ENCODE results near the gene BEAN1. TPM values are rescaled to one million over a fixed set of nuclear protein-coding genes. Genes with fewer than 3 reads are reported as not detected.

The BEAN1 gene
- total RNA-seq, 1 experiment from 2014 or later = 1.1 TPM

DNA sequence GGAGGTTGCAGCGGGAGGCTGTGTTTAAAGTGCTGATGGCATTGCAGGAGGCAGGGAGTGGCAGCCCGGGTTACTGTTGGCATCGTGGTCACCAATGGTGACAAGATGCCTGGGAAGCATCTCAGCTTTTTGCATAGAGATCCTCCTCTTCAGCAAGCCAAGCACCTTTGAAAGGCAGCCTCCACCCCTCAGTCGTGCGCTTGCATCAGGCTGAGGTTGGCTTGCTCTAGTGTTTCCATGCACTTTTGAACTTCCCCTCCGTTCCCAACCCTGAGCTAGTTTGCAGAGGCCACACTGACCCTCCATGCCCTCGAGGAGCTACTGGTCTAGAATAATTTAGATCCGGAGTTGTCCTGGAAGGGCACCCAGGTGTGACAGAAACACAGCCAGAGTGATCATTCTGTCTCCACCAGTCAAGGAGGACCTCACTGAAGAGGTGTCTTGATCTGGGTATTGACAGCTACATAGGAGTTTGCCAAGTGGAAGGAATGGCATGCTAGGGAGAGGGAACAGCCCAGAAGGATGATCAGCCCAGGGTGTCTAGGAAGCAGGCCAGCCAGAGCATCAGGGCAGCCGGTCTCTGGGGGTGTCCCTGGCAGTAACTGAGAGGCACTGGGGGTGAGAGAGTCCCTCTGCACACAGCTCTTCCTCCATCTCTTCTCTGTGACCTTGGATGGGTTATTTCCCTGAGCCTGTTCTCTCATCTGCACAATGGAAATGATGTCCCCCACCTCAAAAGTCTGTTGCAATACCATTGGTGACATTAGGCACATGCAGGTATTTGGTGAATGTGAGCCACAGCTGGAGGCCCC lies 7.7 kb downstream of the BEAN1 start:
- intact Hi-C loops (cut with micrococcal nuclease) = no loop called here
- BruUV-seq (replicated peaks) = no TSS peak
- Mint-ChIP-seq H3K4me3 (ENCODE audit: unreplicated experiment) (no peak overlapping the region), H3K27me3 (ENCODE audit: insufficient read depth, unreplicated experiment) (no peaks in the 10 kb centered on the region), H3K36me3 (ENCODE audit: insufficient read depth, unreplicated experiment) (no peaks in the 10 kb centered on the region), H3K27ac (ENCODE audit: low read depth, unreplicated experiment) (no peak overlapping the region), H3K9me3 (ENCODE audit: unreplicated experiment) (no peaks in the 10 kb centered on the region), H3K4me1 (ENCODE audit: insufficient read depth, unreplicated experiment) (no peaks in the 10 kb centered on the region)
- POLR2A ChIA-PET = interaction anchor here (0.7 kb wide), 1 partner anchor 10 kb away, joined by 3 read pairs; no protein-coding TSS in a partner anchor
- DNase-seq (ENCODE audit: unreplicated experiment) = no peak
- CTCF ChIA-PET = interaction anchor here (0.7 to 1.4 kb wide), 3 partner anchors 9 to 396 kb away, joined by 3 to 4 read pairs (median 4); partner anchors contain the start of gene NAE1
- TF ChIP-seq, protein P1, sequence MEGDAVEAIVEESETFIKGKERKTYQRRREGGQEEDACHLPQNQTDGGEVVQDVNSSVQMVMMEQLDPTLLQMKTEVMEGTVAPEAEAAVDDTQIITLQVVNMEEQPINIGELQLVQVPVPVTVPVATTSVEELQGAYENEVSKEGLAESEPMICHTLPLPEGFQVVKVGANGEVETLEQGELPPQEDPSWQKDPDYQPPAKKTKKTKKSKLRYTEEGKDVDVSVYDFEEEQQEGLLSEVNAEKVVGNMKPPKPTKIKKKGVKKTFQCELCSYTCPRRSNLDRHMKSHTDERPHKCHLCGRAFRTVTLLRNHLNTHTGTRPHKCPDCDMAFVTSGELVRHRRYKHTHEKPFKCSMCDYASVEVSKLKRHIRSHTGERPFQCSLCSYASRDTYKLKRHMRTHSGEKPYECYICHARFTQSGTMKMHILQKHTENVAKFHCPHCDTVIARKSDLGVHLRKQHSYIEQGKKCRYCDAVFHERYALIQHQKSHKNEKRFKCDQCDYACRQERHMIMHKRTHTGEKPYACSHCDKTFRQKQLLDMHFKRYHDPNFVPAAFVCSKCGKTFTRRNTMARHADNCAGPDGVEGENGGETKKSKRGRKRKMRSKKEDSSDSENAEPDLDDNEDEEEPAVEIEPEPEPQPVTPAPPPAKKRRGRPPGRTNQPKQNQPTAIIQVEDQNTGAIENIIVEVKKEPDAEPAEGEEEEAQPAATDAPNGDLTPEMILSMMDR (IDR thresholded peaks at IDR 0.05; ENCODE audit: unreplicated experiment) = no peak

GRCh38 chr16:66435896-66436295 lies 8.8 kb downstream of the BEAN1 start:
- peaks cover 6% of the 10 kb centered on the region for H3K4me1 Mint-ChIP-seq (ENCODE audit: insufficient read depth, unreplicated experiment)
- H3K27me3 Mint-ChIP-seq (ENCODE audit: insufficient read depth, unreplicated experiment) = no peaks in the 10 kb centered on the region
- no TSS peak for BruUV-seq (replicated peaks)
- DNase-seq (ENCODE audit: unreplicated experiment) = no peak
- H3K27ac Mint-ChIP-seq (ENCODE audit: low read depth, unreplicated experiment) = no peak overlapping the region
- ChIA-PET POLR2A (interaction anchor here (0.7 kb wide), 1 partner anchor 11 kb away, joined by 3 read pairs; no protein-coding TSS in a partner anchor), CTCF (no interaction called here)
- H3K4me3 Mint-ChIP-seq (ENCODE audit: unreplicated experiment) = no peak overlapping the region
- intact Hi-C loops (cut with micrococcal nuclease) = no loop called here
- TF ChIP-seq, protein P1 (IDR thresholded peaks at IDR 0.05; ENCODE audit: unreplicated experiment) = no peak
- H3K36me3 Mint-ChIP-seq (ENCODE audit: insufficient read depth, unreplicated experiment) = no peaks in the 10 kb centered on the region
- no peaks in the 10 kb centered on the region for H3K9me3 Mint-ChIP-seq (ENCODE audit: unreplicated experiment)

DNA sequence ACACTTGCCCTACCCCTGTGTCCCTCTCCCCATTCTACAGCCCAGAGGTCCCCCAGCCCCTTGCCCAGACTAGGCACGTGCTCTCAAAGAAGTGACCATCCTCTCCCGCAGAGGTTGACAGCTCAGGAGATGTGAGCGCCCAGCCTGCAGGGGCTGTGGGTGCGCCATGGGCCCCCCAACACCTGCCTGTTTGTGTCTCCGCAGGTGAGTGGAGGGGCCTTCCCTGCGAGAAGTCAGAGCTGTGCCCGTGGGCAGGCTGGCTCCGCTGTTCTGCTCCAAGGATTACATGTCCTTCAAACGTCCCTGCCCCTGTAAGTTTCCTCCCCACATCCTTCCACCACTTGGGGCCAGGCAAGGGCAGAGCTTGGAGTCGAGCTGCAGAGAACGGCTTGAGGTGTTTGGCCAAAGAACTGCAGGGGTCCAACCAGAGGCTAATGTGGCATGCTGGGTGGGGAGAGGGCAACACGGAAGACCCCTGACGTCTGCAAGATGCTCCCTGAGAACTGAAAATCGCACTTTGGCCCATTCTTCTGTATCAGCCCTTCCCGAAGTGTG lies 10.4 kb downstream of the BEAN1 start:
- H3K36me3 Mint-ChIP-seq (ENCODE audit: insufficient read depth, unreplicated experiment) = no peaks in the 10 kb centered on the region
- intact Hi-C loops (cut with micrococcal nuclease) = no loop called here
- DNase-seq (ENCODE audit: unreplicated experiment) = no peak
- no peak overlapping the region for H3K4me3 Mint-ChIP-seq (ENCODE audit: unreplicated experiment)
- peaks cover 6% of the 10 kb centered on the region for H3K4me1 Mint-ChIP-seq (ENCODE audit: insufficient read depth, unreplicated experiment)
- no peaks in the 10 kb centered on the region for H3K27me3 Mint-ChIP-seq (ENCODE audit: insufficient read depth, unreplicated experiment)
- H3K27ac Mint-ChIP-seq (ENCODE audit: low read depth, unreplicated experiment) = no peak overlapping the region
- CTCF ChIA-PET = interaction anchor here (0.6 kb wide), 1 partner anchor 690 kb away, joined by 3 read pairs; no protein-coding TSS in a partner anchor
- TF ChIP-seq, protein P1 (IDR thresholded peaks at IDR 0.05; ENCODE audit: unreplicated experiment) = no peak
- no peaks in the 10 kb centered on the region for H3K9me3 Mint-ChIP-seq (ENCODE audit: unreplicated experiment)
- no TSS peak for BruUV-seq (replicated peaks)
- POLR2A ChIA-PET = no interaction called here

GRCh38 chr16:66438536-66438935 lies 11.4 kb downstream of the BEAN1 start:
- DNase-seq (ENCODE audit: unreplicated experiment) = no peak
- no peak overlapping the region for H3K4me3 Mint-ChIP-seq (ENCODE audit: unreplicated experiment)
- intact Hi-C loops (cut with micrococcal nuclease) = no loop called here
- ChIA-PET POLR2A (no interaction called here), CTCF (no interaction called here)
- H3K9me3 Mint-ChIP-seq (ENCODE audit: unreplicated experiment) = no peaks in the 10 kb centered on the region
- no TSS peak for BruUV-seq (replicated peaks)
- no peaks in the 10 kb centered on the region for H3K27me3 Mint-ChIP-seq (ENCODE audit: insufficient read depth, unreplicated experiment)
- H3K4me1 Mint-ChIP-seq (ENCODE audit: insufficient read depth, unreplicated experiment) = peaks cover 6% of the 10 kb centered on the region
- TF ChIP-seq, protein P1 (IDR thresholded peaks at IDR 0.05; ENCODE audit: unreplicated experiment) = no peak
- no peaks in the 10 kb centered on the region for H3K36me3 Mint-ChIP-seq (ENCODE audit: insufficient read depth, unreplicated experiment)
- no peak overlapping the region for H3K27ac Mint-ChIP-seq (ENCODE audit: low read depth, unreplicated experiment)
